Cerebellar cortex (tissue), 1 donor: ENCODE measurements around the gene PDXP.
"Not testable (repeated sequence)": the region's sequence is repeated elsewhere in the genome, so short reads cannot be mapped to it uniquely, and the experiment has no call there.

Experiments used
- DNase-seq: peaks from one replicate; pipeline ENCODE4 v3.0.0-alpha.2; 2015; ENCODE audit warnings: low spot score

Gene PDXP

DNA sequence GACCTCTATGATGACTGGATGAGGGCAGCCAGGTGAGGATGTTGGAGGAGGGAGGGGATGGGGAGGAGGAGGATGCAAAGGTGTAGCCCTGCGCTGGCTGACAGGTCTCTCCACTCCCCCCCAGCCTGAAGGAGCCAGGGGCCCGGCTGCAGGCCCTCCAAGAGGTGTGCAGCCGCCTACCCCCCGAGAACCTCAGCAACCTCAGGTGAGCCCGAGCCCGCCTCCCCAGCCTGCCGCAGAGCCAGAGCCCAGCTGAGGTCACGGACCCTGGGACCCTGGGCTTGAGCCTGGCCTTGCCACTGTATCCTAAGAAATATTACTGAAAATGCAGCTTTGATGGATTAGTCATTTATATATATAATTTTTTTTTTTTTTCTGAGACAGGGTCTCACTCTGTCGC is 11.2 kb upstream of the PDXP start:
- DNase-seq = no peak

GRCh38 chr22:37647928-37648327 is 10.6 kb upstream of the PDXP start:
- DNase-seq = no peak

DNA sequence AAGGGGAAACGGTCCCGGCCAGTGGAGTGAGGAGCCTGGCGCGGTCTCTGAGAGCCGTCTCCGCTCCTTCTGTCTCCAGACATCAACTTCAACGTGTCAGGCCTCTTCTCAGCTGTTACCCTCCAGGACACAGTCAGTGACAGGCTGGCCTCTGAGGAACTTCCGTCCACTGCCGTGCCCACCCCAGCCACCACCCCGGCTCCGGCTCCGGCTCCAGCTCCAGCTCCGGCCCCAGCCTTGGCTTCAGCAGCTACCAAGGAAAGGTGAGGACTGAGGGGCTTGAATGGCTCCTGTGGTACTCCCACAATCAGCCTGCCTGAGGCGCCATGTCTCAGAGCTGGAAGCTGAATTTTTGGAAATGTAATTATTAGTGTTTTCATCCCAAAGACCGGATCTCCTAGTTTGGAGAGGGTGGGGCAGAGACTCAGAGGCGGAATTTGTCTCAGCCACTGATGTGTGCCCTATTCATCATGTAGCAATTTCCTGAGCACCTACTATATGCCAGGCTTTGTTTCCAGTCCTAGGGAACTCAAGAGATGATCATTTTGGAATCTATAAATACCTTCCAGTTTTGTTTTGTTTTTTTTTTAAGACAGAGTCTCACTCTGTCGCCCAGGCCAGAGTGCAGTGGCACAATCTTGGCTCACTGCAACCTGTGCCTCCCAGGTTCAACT is 7.9 kb upstream of the PDXP start:
- no peak for DNase-seq

DNA sequence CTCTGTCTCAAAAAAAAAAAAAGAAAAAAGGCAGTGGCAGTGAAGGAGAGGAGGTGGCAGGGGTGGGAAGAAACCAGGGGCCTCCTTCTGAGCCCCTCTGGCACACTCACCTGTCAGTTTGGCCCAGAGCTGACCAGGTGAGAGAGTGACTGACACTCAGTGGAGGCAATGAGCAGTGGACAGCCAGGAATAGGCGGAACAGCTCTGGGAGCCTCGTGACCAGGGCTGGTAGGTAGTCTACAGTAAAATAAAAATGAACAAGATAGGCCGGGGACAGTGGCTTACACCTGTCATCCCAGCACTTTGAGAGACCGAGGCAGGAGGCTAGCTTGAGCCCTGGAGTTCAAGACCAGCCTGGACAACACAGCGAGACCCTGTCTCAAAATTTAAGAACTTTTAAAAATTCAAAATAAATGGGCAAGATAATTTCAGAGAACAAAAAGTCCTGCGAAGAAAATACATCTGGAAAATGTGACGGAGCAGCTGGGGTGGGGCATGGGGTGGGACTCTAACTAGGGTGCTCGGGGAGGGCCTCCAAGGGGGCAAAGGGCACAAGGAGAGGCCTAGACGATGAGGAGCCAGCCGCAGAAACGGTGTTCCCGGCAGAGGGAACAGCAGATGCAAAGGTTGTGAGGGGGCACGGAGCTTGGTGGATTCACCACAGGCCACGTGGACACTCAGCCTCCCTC is 3.8 kb upstream of the PDXP start:
- no peak for DNase-seq

DNA sequence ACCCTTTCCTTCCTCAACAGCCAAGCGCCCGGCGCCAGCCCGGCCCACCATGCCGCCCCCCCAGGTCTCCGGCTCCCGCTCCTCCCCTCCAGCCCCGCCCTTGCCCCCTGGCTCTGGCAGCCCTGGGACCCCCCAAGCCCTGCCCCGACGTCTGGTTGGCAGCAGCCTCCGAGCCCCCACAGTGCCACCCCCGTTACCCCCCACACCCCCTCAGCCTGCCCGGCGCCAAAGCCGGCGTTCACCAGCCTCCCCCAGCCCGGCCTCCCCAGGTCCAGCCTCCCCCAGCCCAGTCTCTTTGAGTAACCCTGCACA is 3.3 kb upstream of the PDXP start:
- no peak for DNase-seq

DNA sequence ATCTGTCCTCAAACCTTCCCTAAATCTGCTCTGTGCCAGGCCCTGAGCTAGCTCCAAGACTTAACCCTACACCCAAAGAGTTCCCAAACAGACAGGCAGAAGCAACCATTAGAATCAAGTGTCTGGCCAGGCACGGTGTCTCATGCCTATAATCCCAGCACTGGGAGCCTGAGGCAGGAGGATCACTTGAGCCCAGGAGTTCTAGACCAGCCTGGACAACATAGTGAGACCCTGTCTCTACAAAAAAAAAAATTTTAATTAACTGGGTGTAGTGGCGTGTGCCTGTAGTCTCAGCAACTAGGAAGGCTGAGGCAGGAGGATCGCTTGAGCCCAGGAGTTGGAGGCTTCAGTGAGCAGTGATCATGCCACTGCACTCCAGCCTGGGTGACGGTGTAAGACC is 1.9 kb upstream of the PDXP start:
- DNase-seq = not testable (repeated sequence)

DNA sequence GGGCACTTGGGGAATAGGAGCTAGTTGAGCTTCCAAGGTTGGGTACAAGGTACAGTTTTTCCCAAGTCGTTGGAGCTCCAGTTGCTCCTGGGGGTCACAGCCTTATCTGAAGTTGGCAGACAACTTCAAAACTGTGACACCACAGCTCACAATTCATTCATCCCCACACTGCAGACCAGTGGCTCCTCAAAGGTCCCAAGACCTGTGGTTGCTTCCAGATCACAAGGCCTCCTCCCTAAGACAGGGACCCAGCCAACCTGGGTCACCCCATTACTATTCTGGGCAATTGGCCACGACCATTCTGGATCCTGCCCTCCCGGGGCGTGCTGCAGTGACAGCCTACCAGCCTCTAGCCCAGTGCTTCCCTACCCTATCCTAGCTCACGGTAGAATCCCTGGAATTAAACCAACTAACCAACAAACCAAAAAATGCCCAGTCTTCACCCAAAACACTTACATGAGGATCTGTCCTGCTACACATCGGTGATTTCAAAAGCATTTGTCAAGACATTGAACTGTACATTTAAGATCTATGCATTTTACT is 862 bp upstream of the PDXP start:
- peak; percentile 52 for DNase-seq

DNA sequence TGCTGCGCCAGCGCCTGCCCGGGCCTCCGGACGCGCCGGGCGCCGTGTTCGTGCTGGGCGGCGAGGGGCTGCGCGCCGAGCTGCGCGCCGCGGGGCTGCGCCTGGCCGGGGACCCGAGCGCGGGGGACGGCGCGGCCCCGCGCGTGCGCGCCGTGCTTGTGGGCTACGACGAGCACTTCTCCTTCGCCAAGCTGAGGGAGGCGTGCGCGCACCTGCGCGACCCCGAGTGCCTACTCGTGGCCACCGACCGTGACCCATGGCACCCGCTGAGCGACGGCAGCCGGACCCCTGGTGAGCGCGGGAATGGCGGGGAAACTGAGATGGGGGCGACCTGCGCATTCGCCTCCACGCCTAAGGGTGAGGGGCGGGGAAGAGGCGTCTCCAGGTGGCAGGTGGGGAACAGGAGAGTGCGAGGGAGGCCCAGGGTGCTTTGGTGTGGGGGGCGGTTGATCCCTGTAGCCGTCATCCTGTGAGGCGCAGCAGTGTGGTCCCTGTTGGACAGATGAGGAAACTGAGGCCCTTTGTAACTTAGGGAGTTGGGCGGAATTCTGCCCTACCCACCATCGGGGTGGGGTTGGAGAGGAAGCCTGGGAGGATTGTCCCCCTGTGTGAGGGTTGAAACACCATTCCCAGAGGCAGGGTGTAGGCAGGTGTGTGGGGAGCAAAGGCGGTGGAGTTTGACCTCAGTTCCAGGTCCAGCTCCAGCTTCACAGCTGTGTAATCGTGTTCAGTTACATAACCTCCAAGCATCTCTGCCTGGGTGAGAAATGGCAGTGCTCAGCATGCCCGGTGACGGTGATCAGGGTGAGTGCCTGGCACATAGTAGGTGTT is 758 bp downstream of the PDXP start:
- DNase-seq = no peak

- no peak for DNase-seq
These were observed 1.6 kb downstream of the PDXP start for GRCh38 chr22:37659897-37660708.

DNA sequence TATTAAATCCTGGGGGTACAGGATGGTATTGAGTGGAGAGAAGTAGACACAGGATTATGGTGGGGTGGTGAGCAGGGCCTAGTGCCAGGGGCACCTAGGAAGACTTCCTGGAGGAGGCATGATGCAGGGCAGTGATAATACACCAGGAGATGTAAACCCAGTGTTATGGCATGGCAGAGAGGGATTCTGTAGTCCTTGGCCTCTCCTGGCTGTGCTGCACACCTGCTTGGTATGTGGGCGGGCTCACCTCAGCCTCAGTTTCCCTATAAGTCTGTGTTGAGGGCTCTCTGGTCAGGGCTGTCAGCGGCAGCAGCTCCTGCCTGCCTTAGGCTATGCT is 2.2 kb downstream of the PDXP start:
- DNase-seq = no peak

GRCh38 chr22:37661160-37661924 is 2.8 kb downstream of the PDXP start:
- peak; percentile 74 for DNase-seq

GRCh38 chr22:37662039-37662438 is 3.5 kb downstream of the PDXP start:
- DNase-seq = no peak

DNA sequence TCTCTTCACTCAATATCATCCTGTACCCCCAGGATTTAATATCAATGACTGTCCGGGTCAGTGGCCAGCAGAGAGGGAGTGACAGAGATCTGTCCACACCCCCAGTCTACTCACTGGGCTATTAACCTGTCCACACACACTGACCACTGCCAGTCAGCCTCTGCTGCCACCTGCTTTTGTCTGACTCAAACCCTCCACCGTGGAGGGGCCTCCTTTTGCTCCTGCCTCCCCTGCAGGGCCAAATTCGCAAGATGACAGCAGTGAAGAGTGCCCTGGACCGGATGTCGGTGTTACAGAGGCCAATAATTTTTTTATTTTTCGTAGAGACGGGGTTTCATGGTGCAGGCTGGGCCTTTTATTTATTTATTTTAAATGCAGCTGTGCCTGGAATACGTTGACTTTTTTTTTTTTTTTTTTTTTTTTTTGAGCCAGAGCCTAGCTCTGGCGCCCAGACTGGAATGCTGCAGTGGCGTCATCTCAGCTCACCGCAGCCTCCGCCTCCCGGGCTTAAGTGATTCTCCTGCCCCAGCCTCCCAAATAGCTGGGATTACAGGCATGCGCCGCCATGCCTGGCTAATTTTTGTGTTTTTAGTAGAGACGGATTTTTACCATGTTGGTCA is 5.1 kb downstream of the PDXP start:
- no peak for DNase-seq

- DNase-seq = no peak
These were observed 6.0 kb downstream of the PDXP start for GRCh38 chr22:37664249-37665101.

- no peak for DNase-seq
These were observed 7.0 kb downstream of the PDXP start for GRCh38 chr22:37665487-37665886.

- no peak for DNase-seq
These were observed 11.1 kb downstream of the PDXP start for GRCh38 chr22:37669586-37669985.

DNA sequence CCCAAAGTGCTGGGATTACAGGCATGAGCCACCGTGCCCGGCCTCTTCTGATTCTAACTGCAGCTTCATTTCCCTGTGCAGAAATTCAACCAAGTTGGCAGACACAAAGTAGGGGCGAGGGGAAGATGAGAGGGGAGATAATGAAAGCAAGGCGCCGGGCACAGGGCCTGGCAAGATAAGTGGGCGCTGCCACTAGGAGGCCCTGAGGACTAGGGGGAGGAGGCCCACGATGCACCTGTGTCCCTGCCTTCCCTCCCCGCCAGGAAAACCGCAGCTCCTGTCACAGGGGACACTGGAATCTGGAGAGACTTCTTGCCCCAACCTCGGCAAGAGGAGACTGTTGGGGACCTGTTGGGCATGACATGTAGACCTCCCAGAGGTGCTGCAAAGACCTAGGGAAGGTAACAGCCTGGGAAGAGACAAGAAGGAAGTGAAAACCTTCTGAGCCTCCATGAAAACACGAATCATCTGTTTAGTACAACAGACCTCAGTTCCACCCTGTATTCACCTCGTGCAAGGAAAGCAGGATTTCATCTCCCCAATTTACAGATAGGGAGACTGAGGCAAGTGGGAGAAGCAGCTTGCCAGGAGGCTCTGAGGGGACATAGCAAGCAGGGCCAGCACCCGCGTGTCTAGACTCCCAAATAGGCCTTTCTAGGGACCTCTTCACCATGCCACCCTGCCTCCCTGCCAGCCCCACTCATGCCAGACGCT is 13.8 kb downstream of the PDXP start:
- DNase-seq = no peak

- no peak for DNase-seq
These were observed 14.5 kb downstream of the PDXP start for GRCh38 chr22:37672920-37673455.

DNA sequence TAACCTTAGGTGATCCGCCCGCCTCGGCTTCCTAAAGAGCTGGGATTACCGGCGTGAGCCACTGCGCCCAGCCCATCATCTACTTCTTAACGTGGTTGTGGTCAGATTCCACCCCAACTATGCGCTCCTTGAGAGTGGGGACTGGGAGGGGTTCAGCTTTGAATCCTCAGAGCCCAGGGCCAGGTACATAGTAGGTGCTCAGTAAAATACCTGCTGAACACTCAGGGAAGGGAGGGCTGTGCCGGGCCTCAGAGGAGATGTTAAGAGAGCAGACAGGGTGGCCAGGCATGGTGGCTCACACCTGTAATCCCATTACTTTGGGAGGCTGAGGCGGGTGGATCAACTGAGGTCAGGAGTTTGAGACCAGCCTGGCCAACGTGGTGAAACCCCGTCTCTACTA is 15.7 kb downstream of the PDXP start:
- DNase-seq = no peak
